ENCODE data around the gene TRIM2.
A peak's percentile ranks its signal among the peaks of the same experiment; 100 is the strongest.

Gene TRIM2

GRCh38 chr4:153207027-153207426 lies 2.8 kb downstream of the TRIM2 start:
- Mint-ChIP-seq H3K27ac (no peak overlapping the region), H3K36me3 (ENCODE audit: low read depth) (no peaks in the 10 kb centered on the region), H3K9me3 (no peaks in the 10 kb centered on the region)

GRCh38 chr4:153207567-153207966 lies 3.3 kb downstream of the TRIM2 start:
- H3K27ac Mint-ChIP-seq, result no peak overlapping the region
- H3K4me3 Mint-ChIP-seq, result no peak overlapping the region

More at GRCh38 chr4:153207027-153207426, 2.8 kb downstream of the TRIM2 start:
- peaks cover 33% of the 10 kb centered on the region for H3K4me1 Mint-ChIP-seq (ENCODE audit: low read depth)
- H3K27me3 Mint-ChIP-seq, result peaks cover 5% of the 10 kb centered on the region
- no peak overlapping the region for H3K4me3 Mint-ChIP-seq

GRCh38 chr4:153209410-153209809 lies 5.2 kb downstream of the TRIM2 start:
- no peak overlapping the region for H3K4me3 Mint-ChIP-seq
- H3K27me3 Mint-ChIP-seq, result peaks cover 5% of the 10 kb centered on the region
- H3K36me3 Mint-ChIP-seq (ENCODE audit: low read depth), result no peaks in the 10 kb centered on the region
- H3K27ac Mint-ChIP-seq, result no peak overlapping the region
- peaks cover 42% of the 10 kb centered on the region for H3K4me1 Mint-ChIP-seq (ENCODE audit: low read depth)
- H3K9me3 Mint-ChIP-seq, result no peaks in the 10 kb centered on the region

More at GRCh38 chr4:153207567-153207966, 3.3 kb downstream of the TRIM2 start:
- Mint-ChIP-seq H3K36me3 (ENCODE audit: low read depth) (no peaks in the 10 kb centered on the region), H3K27me3 (peaks cover 5% of the 10 kb centered on the region), H3K4me1 (ENCODE audit: low read depth) (peaks cover 38% of the 10 kb centered on the region), H3K9me3 (no peaks in the 10 kb centered on the region)

- Mint-ChIP-seq H3K4me3 (no peak overlapping the region), H3K9me3 (no peaks in the 10 kb centered on the region), H3K27ac (no peak overlapping the region), H3K27me3 (peaks cover 5% of the 10 kb centered on the region), H3K36me3 (ENCODE audit: low read depth) (no peaks in the 10 kb centered on the region), H3K4me1 (ENCODE audit: low read depth) (peaks cover 29% of the 10 kb centered on the region)
Measured at GRCh38 chr4:153210727-153211126, 6.5 kb downstream of the TRIM2 start.

GRCh38 chr4:153211986-153212728 lies 7.9 kb downstream of the TRIM2 start:
- peaks cover 15% of the 10 kb centered on the region for H3K4me1 Mint-ChIP-seq (ENCODE audit: low read depth)
- H3K27ac Mint-ChIP-seq, result peak overlapping the region; percentile 56
- H3K36me3 Mint-ChIP-seq (ENCODE audit: low read depth), result no peaks in the 10 kb centered on the region
- no peaks in the 10 kb centered on the region for H3K9me3 Mint-ChIP-seq
- peaks cover 5% of the 10 kb centered on the region for H3K27me3 Mint-ChIP-seq
- no peak overlapping the region for H3K4me3 Mint-ChIP-seq

- H3K27me3 Mint-ChIP-seq, result peaks cover 5% of the 10 kb centered on the region
- H3K4me1 Mint-ChIP-seq (ENCODE audit: low read depth), result peaks cover 19% of the 10 kb centered on the region
- no peaks in the 10 kb centered on the region for H3K9me3 Mint-ChIP-seq
- no peak overlapping the region for H3K4me3 Mint-ChIP-seq
- H3K27ac Mint-ChIP-seq, result no peak overlapping the region
- no peaks in the 10 kb centered on the region for H3K36me3 Mint-ChIP-seq (ENCODE audit: low read depth)
Measured at GRCh38 chr4:153212736-153213135, 8.5 kb downstream of the TRIM2 start.

GRCh38 chr4:153215921-153216320 lies 11.7 kb downstream of the TRIM2 start:
- H3K4me3 Mint-ChIP-seq, result no peak overlapping the region
- H3K4me1 Mint-ChIP-seq (ENCODE audit: low read depth), result peaks cover 21% of the 10 kb centered on the region
- no peaks in the 10 kb centered on the region for H3K9me3 Mint-ChIP-seq
- no peaks in the 10 kb centered on the region for H3K27me3 Mint-ChIP-seq
- H3K36me3 Mint-ChIP-seq (ENCODE audit: low read depth), result no peaks in the 10 kb centered on the region
- no peak overlapping the region for H3K27ac Mint-ChIP-seq

GRCh38 chr4:153216546-153216945 lies 12.3 kb downstream of the TRIM2 start:
- no peak overlapping the region for H3K27ac Mint-ChIP-seq
- H3K4me3 Mint-ChIP-seq, result no peak overlapping the region
- H3K9me3 Mint-ChIP-seq, result no peaks in the 10 kb centered on the region
- peaks cover 27% of the 10 kb centered on the region for H3K4me1 Mint-ChIP-seq (ENCODE audit: low read depth)
- H3K27me3 Mint-ChIP-seq, result peaks cover 3% of the 10 kb centered on the region
- no peaks in the 10 kb centered on the region for H3K36me3 Mint-ChIP-seq (ENCODE audit: low read depth)

GRCh38 chr4:153217440-153217839 lies 13.2 kb downstream of the TRIM2 start:
- H3K27me3 Mint-ChIP-seq, result peaks cover 3% of the 10 kb centered on the region
- H3K4me3 Mint-ChIP-seq, result no peak overlapping the region
- H3K27ac Mint-ChIP-seq, result no peak overlapping the region
- H3K9me3 Mint-ChIP-seq, result no peaks in the 10 kb centered on the region
- no peaks in the 10 kb centered on the region for H3K36me3 Mint-ChIP-seq (ENCODE audit: low read depth)
- H3K4me1 Mint-ChIP-seq (ENCODE audit: low read depth), result peaks cover 28% of the 10 kb centered on the region

GRCh38 chr4:153218961-153219360 lies 14.7 kb downstream of the TRIM2 start:
- Mint-ChIP-seq H3K27me3 (peaks cover 5% of the 10 kb centered on the region), H3K27ac (no peak overlapping the region), H3K9me3 (no peaks in the 10 kb centered on the region), H3K4me1 (ENCODE audit: low read depth) (peaks cover 33% of the 10 kb centered on the region), H3K36me3 (ENCODE audit: low read depth) (no peaks in the 10 kb centered on the region), H3K4me3 (no peak overlapping the region)

- Mint-ChIP-seq H3K36me3 (ENCODE audit: low read depth) (peaks cover 10% of the 10 kb centered on the region), H3K27me3 (peaks cover 19% of the 10 kb centered on the region), H3K4me1 (ENCODE audit: low read depth) (peaks cover 46% of the 10 kb centered on the region), H3K9me3 (peaks cover 9% of the 10 kb centered on the region), H3K27ac (no peak overlapping the region), H3K4me3 (no peak overlapping the region)
Measured at GRCh38 chr4:153220682-153221395, 16.6 kb downstream of the TRIM2 start.

GRCh38 chr4:153221783-153222706 lies 17.8 kb downstream of the TRIM2 start:
- Mint-ChIP-seq H3K36me3 (ENCODE audit: low read depth) (peaks cover 10% of the 10 kb centered on the region), H3K9me3 (peaks cover 9% of the 10 kb centered on the region), H3K4me1 (ENCODE audit: low read depth) (peaks cover 46% of the 10 kb centered on the region), H3K27ac (no peak overlapping the region), H3K27me3 (peaks cover 25% of the 10 kb centered on the region), H3K4me3 (peak overlapping the region; percentile 82)

- Mint-ChIP-seq H3K4me3 (peak overlapping the region; percentile 82), H3K27ac (no peak overlapping the region), H3K36me3 (ENCODE audit: low read depth) (peaks cover 10% of the 10 kb centered on the region), H3K4me1 (ENCODE audit: low read depth) (peaks cover 40% of the 10 kb centered on the region), H3K27me3 (peaks cover 25% of the 10 kb centered on the region), H3K9me3 (peaks cover 9% of the 10 kb centered on the region)
Measured at GRCh38 chr4:153222707-153223426, 18.6 kb downstream of the TRIM2 start.

- peaks cover 40% of the 10 kb centered on the region for H3K4me1 Mint-ChIP-seq (ENCODE audit: low read depth)
- no peak overlapping the region for H3K27ac Mint-ChIP-seq
- peak overlapping the region; percentile 67 for H3K4me3 Mint-ChIP-seq
- H3K9me3 Mint-ChIP-seq, result peaks cover 9% of the 10 kb centered on the region
- peaks cover 25% of the 10 kb centered on the region for H3K27me3 Mint-ChIP-seq
- H3K36me3 Mint-ChIP-seq (ENCODE audit: low read depth), result peaks cover 10% of the 10 kb centered on the region
Measured at GRCh38 chr4:153223427-153223801, 19.2 kb downstream of the TRIM2 start.
